IMR-90 (cell line): ENCODE data around the gene ZNRF4. TPM values are rescaled to one million over a fixed set of nuclear protein-coding genes. Genes with fewer than 3 reads are reported as not detected.

Experiments
- ATAC-seq: fragments of 200-7000 bp; cut with Tn5 transposase; 2 replicates; pipeline ENCODE4 v1.9.1; 2020; ENCODE audit warnings: low read depth, mild to moderate bottlenecking, moderate library complexity
- BruUV-seq: library from RNA; stranded (reverse); fragments of 400-500 nt; replicated peaks from 2 replicates; lab custom pipeline; 2021; lab: Mats Ljungman, UMichigan
- CTCF ChIA-PET: fragments of 300-600 bp; formaldehyde crosslinking; extraction: SDS; loops from one replicate; lab custom pipeline; 2021; ENCODE audit warnings: antibody characterized with exemption; lab: Yijun Ruan, JAX
- POLR2A ChIA-PET: fragments of 300-600 bp; sonication (Branson Sonifier 250); formaldehyde crosslinking; loops from one replicate; lab custom pipeline; 2022; ENCODE audit warnings: antibody characterized with exemption; ENCODE audit not compliant: unreplicated experiment; lab: Charles Lee
- DNase-seq: peaks from one replicate; pipeline ENCODE4 v3.0.0; 2013
- H2AFZ ChIP-seq: replicated peaks from 2 replicates; pipeline ENCODE3; 2013; ENCODE audit warnings: low read length, mild to moderate bottlenecking; ENCODE audit not compliant: poor library complexity
- H2AK5ac ChIP-seq: 2 replicates; pipeline ENCODE4 v1.6.1; 2013; ENCODE audit warnings: low read depth, low read length, inconsistent platforms
- H2AK9ac ChIP-seq: replicated peaks from 2 replicates; pipeline ENCODE3; 2013; ENCODE audit warnings: mild to moderate bottlenecking, low read depth, low read length, moderate library complexity; ENCODE audit not compliant: poor library complexity
- H2BK120ac ChIP-seq: 2 replicates; pipeline ENCODE4 v1.6.1; 2013; ENCODE audit warnings: low read depth, low read length, inconsistent platforms
- H2BK15ac ChIP-seq: 3 replicates; pipeline ENCODE4 v1.6.1; 2013; ENCODE audit warnings: low read depth, low read length, inconsistent platforms
- H2BK20ac ChIP-seq: 2 replicates; pipeline ENCODE4 v1.6.1; 2013; ENCODE audit warnings: low read depth, mild to moderate bottlenecking, inconsistent platforms, low read length, moderate library complexity
- H2BK5ac ChIP-seq: 2 replicates; pipeline ENCODE4 v1.6.1; 2013; ENCODE audit warnings: mild to moderate bottlenecking, low read depth, low read length, inconsistent platforms; ENCODE audit not compliant: poor library complexity, severe bottlenecking
- H3K14ac ChIP-seq: replicated peaks from 2 replicates; pipeline ENCODE4 v1.6.1; 2013; ENCODE audit warnings: low read depth, low read length, inconsistent platforms
- H3K18ac ChIP-seq: 2 replicates; pipeline ENCODE4 v1.6.1; 2013; ENCODE audit warnings: low read depth, low read length, control low read depth
- H3K23ac ChIP-seq: 2 replicates; pipeline ENCODE4 v1.6.1; 2013; ENCODE audit warnings: low read depth, low read length, inconsistent platforms
- H3K27ac ChIP-seq: 2 replicates; pipeline ENCODE4 v1.5.1; 2013; ENCODE audit warnings: mild to moderate bottlenecking, control low read depth, low read length; ENCODE audit not compliant: insufficient read depth
- H3K27me3 ChIP-seq: 2 replicates; pipeline ENCODE4 v1.6.1; 2013; ENCODE audit warnings: low read length; ENCODE audit not compliant: control insufficient read depth, insufficient read depth
- H3K36me3 ChIP-seq: 2 replicates; pipeline ENCODE4 v1.6.1; 2013; ENCODE audit warnings: low read length, mixed read lengths; ENCODE audit not compliant: control insufficient read depth, insufficient read depth
- H3K4ac ChIP-seq: 2 replicates; pipeline ENCODE4 v1.6.1; 2013; ENCODE audit warnings: low read depth, low read length, inconsistent platforms
- H3K4me1 ChIP-seq: 2 replicates; pipeline ENCODE4 v1.6.1; 2013; ENCODE audit warnings: low read length, mixed read lengths; ENCODE audit not compliant: control insufficient read depth, insufficient read depth
- H3K4me2 ChIP-seq: 2 replicates; pipeline ENCODE4 v1.6.1; 2013; ENCODE audit warnings: low read depth, mild to moderate bottlenecking, control low read depth, low read length, moderate library complexity
- H3K4me3 ChIP-seq: 2 replicates; pipeline ENCODE4 v1.5.1; 2013; ENCODE audit warnings: low read depth, mild to moderate bottlenecking, control low read depth, low read length, moderate library complexity; ENCODE audit not compliant: insufficient read depth
- H3K56ac ChIP-seq: 2 replicates; pipeline ENCODE4 v1.6.1; 2013; ENCODE audit warnings: low read length, inconsistent platforms; ENCODE audit not compliant: insufficient read depth; ENCODE audit errors: extremely low read depth
- H3K79me1 ChIP-seq, 2 experiments: 2 replicates each; pipeline ENCODE4 v1.6.1; 2013; ENCODE audit warnings: low read length in 2 of 2, inconsistent platforms in 1 of 2, low read depth in 1 of 2
- H3K9ac ChIP-seq: 2 replicates; pipeline ENCODE4 v1.6.1; 2013; ENCODE audit warnings: low read depth, low read length, control low read depth
- H3K9me1 ChIP-seq: 2 replicates; pipeline ENCODE4 v1.6.1; 2013; ENCODE audit warnings: low read length, inconsistent platforms; ENCODE audit not compliant: insufficient read depth
- H3K9me3 ChIP-seq: 2 replicates; pipeline ENCODE4 v1.6.1; 2013; ENCODE audit warnings: low read length; ENCODE audit not compliant: control insufficient read depth, insufficient read depth
- H4K20me1 ChIP-seq: 2 replicates; pipeline ENCODE4 v1.6.1; 2013; ENCODE audit warnings: low read length, inconsistent platforms; ENCODE audit not compliant: insufficient read depth
- H4K5ac ChIP-seq: 2 replicates; pipeline ENCODE4 v1.6.1; 2013; ENCODE audit warnings: mild to moderate bottlenecking, low read depth, low read length, control low read depth
- H4K8ac ChIP-seq, 2 experiments: 2 replicates each; pipeline ENCODE4 v1.6.1; 2013; ENCODE audit warnings: low read depth in 2 of 2, low read length in 2 of 2, control low read depth in 1 of 2, inconsistent platforms in 1 of 2
- H4K91ac ChIP-seq: 2 replicates; pipeline ENCODE4 v1.6.1; 2013; ENCODE audit warnings: low read depth, low read length, inconsistent platforms; ENCODE audit not compliant: insufficient read depth
- BHLHE40 ChIP-seq: fragments of 150-350 bp; IDR thresholded peaks from 2 replicates; pipeline ENCODE4 v1.6.1; 2016; ENCODE audit warnings: mild to moderate bottlenecking, low read depth, low read length
- CEBPB ChIP-seq: IDR thresholded peaks from 2 replicates; pipeline ENCODE4 v1.6.1; 2012; ENCODE audit warnings: low read depth, low read length, improper control_type of control experiment
- CHD1 ChIP-seq: IDR thresholded peaks from 2 replicates; pipeline ENCODE4 v1.6.1; 2012; ENCODE audit warnings: low read depth, low read length, improper control_type of control experiment
- CTCF ChIP-seq: conservative IDR thresholded peaks from 2 replicates; pipeline ENCODE4 v1.5.1; 2012; ENCODE audit warnings: mild to moderate bottlenecking, low read depth, low read length, improper control_type of control experiment
- ELK1 ChIP-seq: fragments of 150-350 bp; IDR thresholded peaks from 2 replicates; pipeline ENCODE4 v1.6.1; 2016; ENCODE audit warnings: low read depth, mild to moderate bottlenecking, low read length, moderate library complexity, borderline replicate concordance
- FOS ChIP-seq: fragments of 150-350 bp; IDR thresholded peaks from 2 replicates; pipeline ENCODE4 v1.6.1; 2016; ENCODE audit warnings: low read depth, low read length
- MAFK ChIP-seq: IDR thresholded peaks from 2 replicates; pipeline ENCODE4 v1.6.1; 2012; ENCODE audit warnings: low read depth, low read length, improper control_type of control experiment
- MAZ ChIP-seq: IDR thresholded peaks from 2 replicates; pipeline ENCODE4 v1.6.1; 2012; ENCODE audit warnings: low read depth, mild to moderate bottlenecking, low read length, improper control_type of control experiment, moderate library complexity, borderline replicate concordance
- MXI1 ChIP-seq: IDR thresholded peaks from 2 replicates; pipeline ENCODE4 v1.6.1; 2012; ENCODE audit warnings: low read depth, mild to moderate bottlenecking, low read length, moderate library complexity, borderline replicate concordance
- NFE2L2 ChIP-seq: fragments of 150-350 bp; IDR thresholded peaks from 2 replicates; pipeline ENCODE4 v1.6.1; 2016; ENCODE audit warnings: low read depth, mild to moderate bottlenecking, low read length
- POLR2A ChIP-seq: IDR thresholded peaks from 2 replicates; pipeline ENCODE4 v1.6.1; 2012; ENCODE audit warnings: mild to moderate bottlenecking, low read depth, low read length
- RAD21 ChIP-seq: IDR thresholded peaks from 2 replicates; pipeline ENCODE4 v1.6.1; 2012; ENCODE audit warnings: low read length, improper control_type of control experiment
- RCOR1 ChIP-seq: IDR thresholded peaks from 2 replicates; pipeline ENCODE4 v1.6.1; 2012; ENCODE audit warnings: mild to moderate bottlenecking, low read length, improper control_type of control experiment; ENCODE audit not compliant: insufficient replicate concordance
- RFX5 ChIP-seq: IDR thresholded peaks from 2 replicates; pipeline ENCODE4 v1.8.0; 2012; ENCODE audit warnings: low read depth, mild to moderate bottlenecking, low read length, moderate library complexity
- SMC3 ChIP-seq: fragments of 150-350 bp; IDR thresholded peaks from 2 replicates; pipeline ENCODE4 v1.6.1; 2016; ENCODE audit warnings: low read depth, mild to moderate bottlenecking, antibody characterized with exemption, low read length, moderate library complexity
- USF2 ChIP-seq: fragments of 150-350 bp; IDR thresholded peaks from 2 replicates; pipeline ENCODE4 v1.6.1; 2017; ENCODE audit warnings: mild to moderate bottlenecking, antibody characterized with exemption, low read length, low read depth
- WGBS, 2 experiments: methylation state at CpG; one replicate each; pipeline versions ENCODE4 v1.1.5 to v1.1.7; 2013; ENCODE audit warnings: missing lambda C conversion rate in 2 of 2; ENCODE audit not compliant: insufficient read length in 1 of 2; ENCODE audit errors: extremely low coverage in 2 of 2; 5-methylcytosine and 5-hydroxymethylcytosine counted together
- dilution Hi-C: fragments of 300-500 bp; cut with HindIII; formaldehyde crosslinking; loops from one replicate; pipeline ENCODE4 v1.14.3; 2018; ENCODE audit warnings: low sequenced_read_pairs; ENCODE audit not compliant: unreplicated experiment
- in situ Hi-C: fragments of 300-500 bp; cut with MboI; formaldehyde crosslinking; loops from 3 replicates; pipeline ENCODE4 v1.14.3; 2019; ENCODE audit warnings: low sequenced_read_pairs, inconsistent platforms, mixed read lengths
- intact Hi-C: fragments of 100-400 bp; cut with micrococcal nuclease; formaldehyde crosslinking; loops from 2 replicates; pipeline ENCODE4 v1.10.0; 2022
- polyA plus RNA-seq, 3 experiments: library from polyadenylated mRNA; depleted of rRNA; stranded (reverse); fragments of >200 nt; gene quantifications; 2 replicates each; pipeline ENCODE4 v1.2.3, GENCODE V29; 2012; ENCODE audit warnings: low replicate concordance in 1 of 3
- total RNA-seq: library from RNA; depleted of rRNA; stranded (reverse); fragments of >200 nt; gene quantifications from 2 replicates; pipeline ENCODE4 v1.2.3, GENCODE V29; 2012

Gene ZNRF4
- total and polyA plus RNA-seq, 2 of the 4 experiments (the other 2 are of a cell fraction): not detected

GRCh38 chr19:5494773-5495172 is 39.6 kb downstream of the ZNRF4 start:
- DNase-seq: no peak
- Histone ChIP-seq H3K14ac (no peak overlapping the region), H2AK9ac (no peak overlapping the region), H4K5ac (no peak overlapping the region), H3K36me3 (no peaks in the 10 kb centered on the region), H3K27ac (no peak overlapping the region), H2BK5ac (no peak overlapping the region), H2BK15ac (no peak overlapping the region), H3K4me3 (no peak overlapping the region), H2BK120ac (no peak overlapping the region), H3K56ac (no peak overlapping the region), H2BK20ac (no peak overlapping the region), H3K4ac (no peak overlapping the region), H4K91ac (no peak overlapping the region), H2AFZ (no peak overlapping the region), H3K9me1 (no peaks in the 10 kb centered on the region), H3K4me2 (no peak overlapping the region), H2AK5ac (no peak overlapping the region), H3K79me1 (no peaks in the 10 kb centered on the region), H3K4me1 (no peaks in the 10 kb centered on the region), H3K9ac (no peak overlapping the region), H3K18ac (no peak overlapping the region), H4K8ac (no peak overlapping the region), H3K27me3 (peaks cover 62% of the 10 kb centered on the region), H3K23ac (no peak overlapping the region), H4K20me1 (no peaks in the 10 kb centered on the region), H3K9me3 (peaks cover 2% of the 10 kb centered on the region; the same call in 1 of the 2 replicates)
- TF ChIP-seq FOS: no peak
- no peak for TF ChIP-seq CHD1
- TF ChIP-seq CEBPB: no peak
- TF ChIP-seq CTCF: no peak
- no peak for TF ChIP-seq BHLHE40
- TF ChIP-seq USF2: no peak
- no peak for TF ChIP-seq NFE2L2
- TF ChIP-seq RCOR1: no peak
- TF ChIP-seq MAFK: no peak
- TF ChIP-seq POLR2A: no peak
- no peak for TF ChIP-seq SMC3
- no peak for TF ChIP-seq RAD21
- no peak for TF ChIP-seq RFX5
- TF ChIP-seq MXI1: no peak
- TF ChIP-seq ELK1: no peak
- no peak for TF ChIP-seq MAZ
- in situ Hi-C loops (no loop called here), dilution Hi-C loops (no loop called here), intact Hi-C loops (no loop called here)
- CTCF ChIA-PET: interaction anchor here (0.6 kb wide), 1 partner anchor 133 kb away, joined by 3 read pairs; no protein-coding TSS in a partner anchor
- BruUV-seq: no TSS peak
- ATAC-seq: no peak
- POLR2A ChIA-PET: no interaction called here
- 25% methylated on average over 1 of the region's 11 CpGs; no CpG with 5 or more reads in 1 of the 2 experiments for WGBS, 2 experiments
